MM.1S (cell line): ENCODE results near the gene ARHGEF10L.

Source experiments
- DNase-seq: peaks from one replicate; pipeline ENCODE4 v3.0.0-alpha.2; 2015
- H2AFZ ChIP-seq: fragments of 300-600 bp; sonication (generic); 2 replicates; pipeline ENCODE4 v1.6.0; 2016; ENCODE audit warnings: antibody characterized with exemption, low read length
- H3F3A ChIP-seq: fragments of 300-600 bp; sonication (generic); 2 replicates; pipeline ENCODE4 v1.6.1; 2016; ENCODE audit warnings: mild to moderate bottlenecking, antibody characterized with exemption, low read length, moderate library complexity, mixed read lengths; ENCODE audit not compliant: insufficient read depth
- H3K27ac ChIP-seq: fragments of 300-600 bp; sonication (generic); 2 replicates; pipeline ENCODE4 v1.5.1; 2016; ENCODE audit warnings: mild to moderate bottlenecking, low read length
- H3K27me3 ChIP-seq: fragments of 300-600 bp; sonication (generic); replicated peaks from 2 replicates; pipeline ENCODE4 v1.6.0; 2016; ENCODE audit warnings: low read length; ENCODE audit not compliant: insufficient read depth
- H3K36me3 ChIP-seq: fragments of 300-600 bp; sonication (generic); replicated peaks from 2 replicates; pipeline ENCODE4 v1.6.1; 2016; ENCODE audit warnings: mild to moderate bottlenecking, low read length, mixed read lengths; ENCODE audit not compliant: insufficient read depth
- H3K4me1 ChIP-seq: fragments of 300-600 bp; sonication (generic); 2 replicates; pipeline ENCODE4 v1.6.1; 2016; ENCODE audit warnings: low read length, mixed read lengths
- H3K4me2 ChIP-seq: fragments of 300-600 bp; sonication (generic); 2 replicates; pipeline ENCODE4 v1.6.0; 2016; ENCODE audit warnings: low read depth, low read length
- H3K4me3 ChIP-seq: fragments of 300-600 bp; sonication (generic); 2 replicates; pipeline ENCODE4 v1.5.1; 2016; ENCODE audit warnings: low read length, mixed read lengths
- H3K79me2 ChIP-seq: fragments of 300-600 bp; sonication (generic); 2 replicates; pipeline ENCODE4 v1.6.1; 2016; ENCODE audit warnings: mixed run types, low read length, mixed read lengths
- H3K9ac ChIP-seq: fragments of 300-600 bp; sonication (generic); 2 replicates; pipeline ENCODE4 v1.6.1; 2016; ENCODE audit warnings: low read length, mixed read lengths
- H3K9me2 ChIP-seq: fragments of 300-600 bp; sonication (generic); replicated peaks from 2 replicates; pipeline ENCODE4 v1.6.1; 2016; ENCODE audit warnings: mild to moderate bottlenecking, low read length, mixed read lengths; ENCODE audit not compliant: insufficient read depth
- H3K9me3 ChIP-seq: fragments of 300-600 bp; sonication (generic); replicated peaks from 2 replicates; pipeline ENCODE4 v1.6.1; 2016; ENCODE audit warnings: mild to moderate bottlenecking, low read length, mixed read lengths; ENCODE audit not compliant: insufficient read depth
- H4K20me1 ChIP-seq: fragments of 300-600 bp; sonication (generic); 2 replicates; pipeline ENCODE4 v1.6.1; 2016; ENCODE audit warnings: mild to moderate bottlenecking, low read length, moderate library complexity, mixed read lengths; ENCODE audit not compliant: insufficient read depth
- EZH2 ChIP-seq: fragments of 300-600 bp; sonication (generic); optimal IDR thresholded peaks from 2 replicates; pipeline ENCODE3; 2017; ENCODE audit warnings: low read depth, mild to moderate bottlenecking, antibody characterized with exemption, low read length, mixed read lengths
- EZH2phosphoT487 ChIP-seq: fragments of 300-600 bp; sonication (generic); IDR thresholded peaks from 2 replicates; pipeline ENCODE4 v1.6.1; 2018; ENCODE audit warnings: antibody characterized with exemption, low read length
- TF ChIP-seq, protein P1 (sequence below): fragments of 300-600 bp; sonication (generic); IDR thresholded peaks from 2 replicates; pipeline ENCODE4 v1.5.1; 2016; ENCODE audit warnings: antibody characterized with exemption, low read length, mixed read lengths

ARHGEF10L gene

DNA sequence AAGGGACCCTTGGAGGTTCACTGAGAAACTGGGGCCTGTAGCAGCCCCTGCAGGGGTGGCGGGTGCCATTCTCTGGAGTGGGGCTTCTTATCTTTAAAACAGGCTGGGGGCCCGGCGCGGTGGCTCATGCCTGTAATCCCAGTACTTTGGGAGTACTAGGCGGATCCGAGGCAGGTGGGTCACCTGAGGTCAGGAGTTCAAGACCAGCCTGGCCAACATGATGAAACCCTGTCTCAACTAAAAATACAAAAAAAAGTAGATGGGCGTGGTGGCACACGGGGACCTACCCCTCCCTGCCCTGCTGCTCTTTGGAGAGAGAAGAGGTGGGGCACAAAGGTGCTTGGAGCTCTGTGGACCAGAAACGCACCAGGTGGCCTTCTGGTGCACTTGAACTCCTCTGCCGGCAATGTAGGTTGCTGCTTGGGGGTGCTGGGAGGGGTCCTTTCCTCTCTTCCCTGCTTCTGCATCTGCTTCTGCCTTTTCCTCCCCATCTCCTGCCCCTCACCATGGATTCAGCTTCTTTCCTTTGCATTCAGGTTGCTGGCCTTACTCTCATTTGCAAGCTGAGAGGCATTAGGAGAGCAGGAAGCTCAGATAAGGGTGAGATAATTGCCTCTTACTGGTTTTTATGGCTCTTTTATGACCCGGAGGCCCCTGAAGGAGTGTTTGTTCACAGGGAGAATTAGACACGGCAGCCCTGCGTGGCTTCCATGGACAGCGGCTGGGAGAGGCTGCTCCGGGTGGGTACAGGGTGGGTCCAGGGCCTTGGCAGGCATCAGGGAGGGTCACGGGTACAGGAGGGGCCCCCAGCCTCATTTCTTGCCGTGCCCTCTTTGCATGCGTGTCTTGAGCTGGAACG is 57.4 kb downstream of the ARHGEF10L start:
- H3K4me1 ChIP-seq = no peaks in the 10 kb centered on the region
- no peaks in the 10 kb centered on the region for H3K36me3 ChIP-seq
- peaks cover 90% of the 10 kb centered on the region for H3K27me3 ChIP-seq
- H3K79me2 ChIP-seq = no peaks in the 10 kb centered on the region
- no peaks in the 10 kb centered on the region for H4K20me1 ChIP-seq
- no peaks in the 10 kb centered on the region for H3K9me3 ChIP-seq
- H3F3A ChIP-seq = no peaks in the 10 kb centered on the region
- no peak overlapping the region for H3K4me3 ChIP-seq
- DNase-seq = no peak
- no peak overlapping the region for H2AFZ ChIP-seq
- TF ChIP-seq EZH2 (no peak), EZH2phosphoT487 (no peak)
- TF ChIP-seq, protein P1, sequence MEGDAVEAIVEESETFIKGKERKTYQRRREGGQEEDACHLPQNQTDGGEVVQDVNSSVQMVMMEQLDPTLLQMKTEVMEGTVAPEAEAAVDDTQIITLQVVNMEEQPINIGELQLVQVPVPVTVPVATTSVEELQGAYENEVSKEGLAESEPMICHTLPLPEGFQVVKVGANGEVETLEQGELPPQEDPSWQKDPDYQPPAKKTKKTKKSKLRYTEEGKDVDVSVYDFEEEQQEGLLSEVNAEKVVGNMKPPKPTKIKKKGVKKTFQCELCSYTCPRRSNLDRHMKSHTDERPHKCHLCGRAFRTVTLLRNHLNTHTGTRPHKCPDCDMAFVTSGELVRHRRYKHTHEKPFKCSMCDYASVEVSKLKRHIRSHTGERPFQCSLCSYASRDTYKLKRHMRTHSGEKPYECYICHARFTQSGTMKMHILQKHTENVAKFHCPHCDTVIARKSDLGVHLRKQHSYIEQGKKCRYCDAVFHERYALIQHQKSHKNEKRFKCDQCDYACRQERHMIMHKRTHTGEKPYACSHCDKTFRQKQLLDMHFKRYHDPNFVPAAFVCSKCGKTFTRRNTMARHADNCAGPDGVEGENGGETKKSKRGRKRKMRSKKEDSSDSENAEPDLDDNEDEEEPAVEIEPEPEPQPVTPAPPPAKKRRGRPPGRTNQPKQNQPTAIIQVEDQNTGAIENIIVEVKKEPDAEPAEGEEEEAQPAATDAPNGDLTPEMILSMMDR = no peak
- H3K9me2 ChIP-seq = no peaks in the 10 kb centered on the region
- no peak overlapping the region for H3K27ac ChIP-seq
- H3K9ac ChIP-seq = no peak overlapping the region
- no peak overlapping the region for H3K4me2 ChIP-seq

GRCh38 chr1:17597651-17598050 is 58.2 kb downstream of the ARHGEF10L start:
- H3F3A ChIP-seq = no peaks in the 10 kb centered on the region
- no peak overlapping the region for H2AFZ ChIP-seq
- no peak overlapping the region for H3K9ac ChIP-seq
- no peak for TF ChIP-seq EZH2
- TF ChIP-seq, protein P1 = no peak
- no peak for TF ChIP-seq EZH2phosphoT487
- DNase-seq = no peak
- H3K27me3 ChIP-seq = peaks cover 90% of the 10 kb centered on the region
- no peaks in the 10 kb centered on the region for H4K20me1 ChIP-seq
- no peaks in the 10 kb centered on the region for H3K36me3 ChIP-seq
- H3K4me2 ChIP-seq = no peak overlapping the region
- H3K27ac ChIP-seq = no peak overlapping the region
- no peaks in the 10 kb centered on the region for H3K79me2 ChIP-seq
- H3K4me3 ChIP-seq = no peak overlapping the region
- H3K9me2 ChIP-seq = no peaks in the 10 kb centered on the region
- H3K4me1 ChIP-seq = no peaks in the 10 kb centered on the region
- H3K9me3 ChIP-seq = no peaks in the 10 kb centered on the region

DNA sequence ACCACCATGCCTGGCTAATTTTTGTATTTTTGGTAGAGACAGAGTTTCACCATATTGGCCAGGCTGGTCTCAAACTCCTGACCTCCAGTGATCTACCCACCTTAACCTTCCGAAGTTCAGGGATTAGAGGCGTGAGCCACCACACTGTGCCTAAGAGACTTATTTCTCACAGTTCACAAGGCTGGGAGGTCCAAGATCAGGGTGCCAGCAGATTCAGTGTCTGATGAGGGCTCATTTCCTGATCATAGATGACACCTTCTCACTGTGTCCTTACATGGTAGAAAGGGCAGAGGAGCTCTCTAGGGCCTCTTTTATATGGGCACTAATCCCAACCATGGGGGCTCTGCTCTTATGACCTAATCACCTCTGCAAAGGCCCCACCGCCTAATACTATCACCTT is 58.8 kb downstream of the ARHGEF10L start:
- Histone ChIP-seq H3K4me3 (no peak overlapping the region), H3K27ac (no peak overlapping the region), H3K27me3 (peaks cover 86% of the 10 kb centered on the region), H3K4me1 (no peaks in the 10 kb centered on the region), H3K4me2 (no peak overlapping the region), H3K9me3 (no peaks in the 10 kb centered on the region), H3K9ac (no peak overlapping the region), H4K20me1 (no peaks in the 10 kb centered on the region), H2AFZ (no peak overlapping the region), H3K9me2 (no peaks in the 10 kb centered on the region), H3K79me2 (no peaks in the 10 kb centered on the region), H3K36me3 (no peaks in the 10 kb centered on the region), H3F3A (no peaks in the 10 kb centered on the region)
- no peak for DNase-seq
- TF ChIP-seq EZH2phosphoT487 (no peak), EZH2 (no peak)
- TF ChIP-seq, protein P1 = no peak
